NOMO-1 (cell line): ENCODE data around the gene ADCY7.
A peak's percentile ranks its signal among the peaks of the same experiment; 100 is the strongest.

Experiments used
- DNase-seq, 2 experiments: peaks; one replicate each; lab custom pipeline; 2025; ENCODE audit not compliant: unreplicated experiment in 2 of 2; lab: John Stamatoyannopoulos, UW

Gene ADCY7

GRCh38 chr16:50365791-50366575 is 99.6 kb downstream of the ADCY7 start:
- peak in 1 of 2 experiments; percentile 73 for DNase-seq
